Measurements from ENCODE around the gene NELL2.

GRCh38 chr12:44627387-44628166, 248.5 kb downstream of the NELL2 start:
- no peak for TF ChIP-seq CTCF (IDR thresholded peaks at IDR 0.05 in 2 of 3, conservative IDR thresholded peaks at IDR 0.05 in 1 of 3; ENCODE audit: insufficient read depth in 2 of 3, low read depth in 1 of 3, low read length in 3 of 3)
- TF ChIP-seq ZNF121 (CRISPR knock-in tag; conservative IDR thresholded peaks at IDR 0.05) = no peak
- TF ChIP-seq TAF1 (IDR thresholded peaks at IDR 0.05; ENCODE audit: control insufficient read depth, extremely low read depth, insufficient read depth, low read length, severe bottlenecking) = no peak
- no peak for TF ChIP-seq HNRNPUL1 (IDR thresholded peaks at IDR 0.05; ENCODE audit: low read length)
- TF ChIP-seq HDAC2 (IDR thresholded peaks at IDR 0.05) = no peak
- no peak for TF ChIP-seq TSHZ1 (CRISPR knock-in tag; IDR thresholded peaks at IDR 0.05)

All from K562 (cell line).